ENCODE data around the gene KDM5B. TPM values are rescaled to one million over a fixed set of nuclear protein-coding genes. Genes with fewer than 3 reads are reported as not detected.

KDM5B gene
- total and polyA plus RNA-seq, 8 donors: 7.3 to 47.0 (median 22.9) TPM

GRCh38 chr1:202818819-202819218 is 10.6 kb upstream of the KDM5B start:
- Histone ChIP-seq H3K27me3 (no peaks in the 10 kb centered on the region), H3K36me3 (no peaks in the 10 kb centered on the region), H3K27ac (no peak overlapping the region), H3K4me3 (no peak overlapping the region), H3K9me3 (no peaks in the 10 kb centered on the region), H3K4me1 (no peaks in the 10 kb centered on the region)
- intact Hi-C loops (cut with DNase I): no loop called here
- DNase-seq (no peak), ATAC-seq (no peak), FAIRE-seq (no peak)
- 50 to 55% methylated on average over 1 of the region's 1 CpG for WGBS, 2 donors
- TF ChIP-seq CTCF (IDR thresholded peaks at IDR 0.05): no peak

GRCh38 chr1:202815120-202815519 is 6.9 kb upstream of the KDM5B start:
- no peaks in the 10 kb centered on the region for H3K9me3 ChIP-seq
- H3K4me3 ChIP-seq: no peak overlapping the region
- intact Hi-C loops (cut with DNase I): no loop called here
- FAIRE-seq: no peak
- 74 to 78% methylated on average over 10 of the region's 10 CpGs for WGBS, 2 donors
- no peak for ATAC-seq
- no peaks in the 10 kb centered on the region for H3K4me1 ChIP-seq
- H3K27me3 ChIP-seq: no peaks in the 10 kb centered on the region
- H3K36me3 ChIP-seq: no peaks in the 10 kb centered on the region
- no peak for DNase-seq
- H3K27ac ChIP-seq: no peak overlapping the region
- no peak for TF ChIP-seq CTCF (IDR thresholded peaks at IDR 0.05)

GRCh38 chr1:202812176-202813026 is 4.2 kb upstream of the KDM5B start:
- WGBS, 2 donors: 64% methylated on average over 9 of the region's 9 CpGs
- FAIRE-seq (no peak), ATAC-seq (no peak), DNase-seq (peak in 1 of 6 donors; percentile 8)
- intact Hi-C loops (cut with DNase I): no loop called here
- Histone ChIP-seq H3K4me1 (no peaks in the 10 kb centered on the region), H3K4me3 (no peak overlapping the region), H3K36me3 (no peaks in the 10 kb centered on the region), H3K27me3 (no peaks in the 10 kb centered on the region), H3K27ac (no peak overlapping the region), H3K9me3 (no peaks in the 10 kb centered on the region)
- TF ChIP-seq CTCF (IDR thresholded peaks at IDR 0.05): no peak

GRCh38 chr1:202811296-202812175 is 3.3 kb upstream of the KDM5B start:
- ATAC-seq: peak in 3 of 4 donors; percentile 1 to 22 (median 4)
- H3K27me3 ChIP-seq: no peaks in the 10 kb centered on the region
- H3K4me1 ChIP-seq: no peaks in the 10 kb centered on the region
- peak in 5 of 6 donors; percentile 12 to 76 (median 31) for DNase-seq
- H3K27ac ChIP-seq: peak overlapping the region in 1 of 4 donors; percentile 84
- intact Hi-C loops (cut with DNase I): no loop called here
- 8 to 13% methylated on average over 43 of the region's 43 CpGs for WGBS, 2 donors
- no peak for TF ChIP-seq CTCF (IDR thresholded peaks at IDR 0.05)
- no peaks in the 10 kb centered on the region for H3K9me3 ChIP-seq
- FAIRE-seq: no peak
- no peaks in the 10 kb centered on the region for H3K36me3 ChIP-seq
- peak overlapping the region; percentile 51 to 73 (median 60) for H3K4me3 ChIP-seq

All from pancreas (tissue), 10 donors.